ENCODE data around the gene TECPR2. TPM values are rescaled to one million over a fixed set of nuclear protein-coding genes. Genes with fewer than 3 reads are reported as not detected.

The TECPR2 gene
- total and polyA plus RNA-seq, 2 of the 13 experiments (the other 11 are each of a cell fraction or from before 2014, with no cell fraction given) = 3.5 to 5.7 TPM

GRCh38 chr14:102516531-102517391 is 154.0 kb downstream of the TECPR2 start (continued):
- no peak for TF ChIP-seq BRF2 (CRISPR knock-in tag; IDR thresholded peaks at IDR 0.05)
- no peak for TF ChIP-seq SNAPC5 (CRISPR knock-in tag; IDR thresholded peaks at IDR 0.05; ENCODE audit: borderline replicate concordance)
- TF ChIP-seq ZFY (CRISPR knock-in tag; IDR thresholded peaks at IDR 0.05) = peak; percentile 78
- TF ChIP-seq NCOA2 (CRISPR knock-in tag; IDR thresholded peaks at IDR 0.05) = 0 out of 2 replicates have a peak, but pooled peaks have one; percentile 28
- TF ChIP-seq PLRG1 (conservative IDR thresholded peaks at IDR 0.05) = no peak
- TF ChIP-seq IRF2 (CRISPR knock-in tag; IDR thresholded peaks at IDR 0.05) = no peak; the same call in 1 of the 2 replicates
- no peak for TF ChIP-seq ZNF234 (CRISPR knock-in tag; conservative IDR thresholded peaks at IDR 0.05)
- no peak for TF ChIP-seq ZNF576 (CRISPR knock-in tag; IDR thresholded peaks at IDR 0.05)
- peak; percentile 80; the same call in 1 of the 2 replicates for TF ChIP-seq ZNF800 (CRISPR knock-in tag; IDR thresholded peaks at IDR 0.05)
- TF ChIP-seq ZSCAN22 (CRISPR knock-in tag; IDR thresholded peaks at IDR 0.05) = no peak
- no peak for TF ChIP-seq TSC22D2 (CRISPR knock-in tag; IDR thresholded peaks at IDR 0.05; ENCODE audit: borderline replicate concordance)
- 0 out of 2 replicates have a peak, but pooled peaks have one; percentile 33 for TF ChIP-seq PPARG (CRISPR knock-in tag; conservative IDR thresholded peaks at IDR 0.05)
- TF ChIP-seq ZNF275 (CRISPR knock-in tag; IDR thresholded peaks at IDR 0.05; ENCODE audit: borderline replicate concordance) = no peak
- no peak for TF ChIP-seq ZMYM2 (CRISPR knock-in tag; IDR thresholded peaks at IDR 0.05)
- TF ChIP-seq ZNF431 (CRISPR knock-in tag; IDR thresholded peaks at IDR 0.05; ENCODE audit: borderline replicate concordance, low read depth) = peak; percentile 30; the same call in 1 of the 2 replicates
- no peak for TF ChIP-seq CSRNP2 (CRISPR knock-in tag; conservative IDR thresholded peaks at IDR 0.05; ENCODE audit: low read depth)
- no peak for TF ChIP-seq ZIK1 (CRISPR knock-in tag; IDR thresholded peaks at IDR 0.05; ENCODE audit: borderline replicate concordance, low read depth)
- TF ChIP-seq ZNF782 (CRISPR knock-in tag; IDR thresholded peaks at IDR 0.05; ENCODE audit: borderline replicate concordance) = no peak
- TF ChIP-seq ZNF230 (CRISPR knock-in tag; IDR thresholded peaks at IDR 0.05) = no peak
- TF ChIP-seq IKZF5 (CRISPR knock-in tag; IDR thresholded peaks at IDR 0.05) = peak; percentile 57; the same call in 1 of the 2 replicates
- TF ChIP-seq ZNF772 (CRISPR knock-in tag; IDR thresholded peaks at IDR 0.05) = no peak
